Forelimb muscle (tissue), 1 donor: ENCODE measurements around the gene SOAT2. TPM values are rescaled to one million over a fixed set of nuclear protein-coding genes. Genes with fewer than 3 reads are reported as not detected.

Experiments used
- DNase-seq: peaks from one replicate; pipeline ENCODE4 v3.0.0-alpha.2; 2013; ENCODE audit warnings: low read depth
- polyA plus RNA-seq: library from polyadenylated mRNA; unstranded; fragments of 120-200 nt; gene quantifications from one replicate; pipeline ENCODE4 v1.2.1, GENCODE V29; 2013; ENCODE audit not compliant: insufficient read length

Gene SOAT2
- polyA plus RNA-seq, 1 donor: 0.11 TPM

- DNase-seq: no peak
These were observed 38.5 kb upstream of the SOAT2 start for GRCh38 chr12:53064613-53065436.

GRCh38 chr12:53065470-53065869, 37.8 kb upstream of the SOAT2 start:
- no peak for DNase-seq

GRCh38 chr12:53065975-53066931, 37.0 kb upstream of the SOAT2 start:
- DNase-seq: no peak

GRCh38 chr12:53067074-53067992, 36.0 kb upstream of the SOAT2 start:
- DNase-seq: no peak

- DNase-seq: no peak
These were observed 35.1 kb upstream of the SOAT2 start for GRCh38 chr12:53067993-53068770.

- no peak for DNase-seq
These were observed 34.3 kb upstream of the SOAT2 start for GRCh38 chr12:53068811-53069585.

GRCh38 chr12:53069621-53070410, 33.5 kb upstream of the SOAT2 start:
- no peak for DNase-seq

- no peak for DNase-seq
These were observed 32.3 kb upstream of the SOAT2 start for GRCh38 chr12:53070877-53071492.

GRCh38 chr12:53071591-53072551, 31.4 kb upstream of the SOAT2 start:
- DNase-seq: peak; percentile 93

- no peak for DNase-seq
These were observed 29.4 kb upstream of the SOAT2 start for GRCh38 chr12:53073881-53074280.

- no peak for DNase-seq
These were observed 28.8 kb upstream of the SOAT2 start for GRCh38 chr12:53074283-53074998.

- DNase-seq: no peak
These were observed 28.3 kb upstream of the SOAT2 start for GRCh38 chr12:53074999-53075370.

- no peak for DNase-seq
These were observed 26.8 kb upstream of the SOAT2 start for GRCh38 chr12:53076461-53076860.

- no peak for DNase-seq
These were observed 26.3 kb upstream of the SOAT2 start for GRCh38 chr12:53077030-53077429.

- DNase-seq: no peak
These were observed 24.7 kb upstream of the SOAT2 start for GRCh38 chr12:53078425-53079225.
